Activated B cell treated with CpG ODN at 0.5 μM for 24 hours (primary cell): ENCODE data around the gene U2AF1L4. TPM values are rescaled to one million over a fixed set of nuclear protein-coding genes. Genes with fewer than 3 reads are reported as not detected.

Experiments
- ATAC-seq: fragments of 200-7000 bp; cut with Tn5 transposase; one replicate; pipeline ENCODE4 v1.10.0; 2021; ENCODE audit warnings: low read depth, mild to moderate bottlenecking, moderate library complexity
- CTCF ChIA-PET: fragments of 350-600 bp; sonication (Branson Sonifier 250); formaldehyde crosslinking; loops from one replicate; lab custom pipeline; 2021; ENCODE audit warnings: antibody characterized with exemption; lab: Charles Lee
- POLR2A ChIA-PET: fragments of 350-600 bp; sonication (Branson Sonifier 250); formaldehyde crosslinking; loops from one replicate; lab custom pipeline; 2021; ENCODE audit warnings: antibody characterized with exemption; lab: Charles Lee
- DNase-seq: peaks from one replicate; pipeline ENCODE4 v3.0.0; 2022
- H3K27ac Mint-ChIP-seq: one replicate; pipeline ENCODE4 v1.8.0; 2020; ENCODE audit warnings: mixed read lengths
- H3K27me3 Mint-ChIP-seq: one replicate; pipeline ENCODE4 v1.8.0; 2021; ENCODE audit warnings: mixed read lengths
- H3K36me3 Mint-ChIP-seq: one replicate; pipeline ENCODE4 v1.8.0; 2021; ENCODE audit warnings: low read depth, mixed read lengths
- H3K4me1 Mint-ChIP-seq: one replicate; pipeline ENCODE4 v1.8.0; 2021; ENCODE audit warnings: mixed read lengths
- H3K4me3 Mint-ChIP-seq: one replicate; pipeline ENCODE4 v1.8.0; 2020; ENCODE audit warnings: mild to moderate bottlenecking, mixed read lengths
- H3K9me3 Mint-ChIP-seq: one replicate; pipeline ENCODE4 v1.8.0; 2020; ENCODE audit warnings: mixed read lengths
- CTCF ChIP-seq: fragments of 200-600 bp; IDR thresholded peaks from one replicate; pipeline ENCODE4 v1.8.0; 2022; ENCODE audit warnings: antibody characterized with exemption, mild to moderate bottlenecking
- intact Hi-C: fragments of 100-400 bp; cut with micrococcal nuclease; formaldehyde crosslinking; loops from one replicate; pipeline ENCODE4 v1.15.1; 2024
- total RNA-seq: library from RNA; stranded (reverse); gene quantifications from 2 replicates; pipeline ENCODE4 v1.2.3, GENCODE V29; 2022

The U2AF1L4 gene
- total RNA-seq, 1 donor from 2014 or later: 46.1 TPM

GRCh38 chr19:35768082-35768421 lies 22.8 kb upstream of the U2AF1L4 start:
- H3K27me3 Mint-ChIP-seq: no peaks in the 10 kb centered on the region
- no peak for TF ChIP-seq CTCF
- peaks cover 35% of the 10 kb centered on the region for H3K36me3 Mint-ChIP-seq
- H3K27ac Mint-ChIP-seq: no peak overlapping the region
- ATAC-seq (no peak), DNase-seq (no peak)
- ChIA-PET CTCF (no interaction called here), POLR2A (no interaction called here)
- no peaks in the 10 kb centered on the region for H3K4me1 Mint-ChIP-seq
- intact Hi-C loops: no loop called here
- no peak overlapping the region for H3K4me3 Mint-ChIP-seq
- H3K9me3 Mint-ChIP-seq: no peaks in the 10 kb centered on the region

- no peaks in the 10 kb centered on the region for H3K27me3 Mint-ChIP-seq
- no peak for TF ChIP-seq CTCF
- H3K36me3 Mint-ChIP-seq: peaks cover 35% of the 10 kb centered on the region
- H3K27ac Mint-ChIP-seq: no peak overlapping the region
- H3K4me1 Mint-ChIP-seq: no peaks in the 10 kb centered on the region
- no peaks in the 10 kb centered on the region for H3K9me3 Mint-ChIP-seq
- no peak overlapping the region for H3K4me3 Mint-ChIP-seq
- POLR2A ChIA-PET: no interaction called here
- no peak for DNase-seq
- intact Hi-C loops: no loop called here
- ATAC-seq: no peak
- CTCF ChIA-PET: no interaction called here
Measured at GRCh38 chr19:35767288-35768081, 22.3 kb upstream of the U2AF1L4 start.

GRCh38 chr19:35766571-35767104 lies 21.4 kb upstream of the U2AF1L4 start:
- intact Hi-C loops: no loop called here
- ChIA-PET CTCF (no interaction called here), POLR2A (no interaction called here)
- no peaks in the 10 kb centered on the region for H3K4me1 Mint-ChIP-seq
- ATAC-seq: no peak
- H3K27me3 Mint-ChIP-seq: no peaks in the 10 kb centered on the region
- DNase-seq: no peak
- no peak overlapping the region for H3K4me3 Mint-ChIP-seq
- H3K9me3 Mint-ChIP-seq: no peaks in the 10 kb centered on the region
- peaks cover 41% of the 10 kb centered on the region for H3K36me3 Mint-ChIP-seq
- TF ChIP-seq CTCF: no peak
- H3K27ac Mint-ChIP-seq: no peak overlapping the region

- no peak for TF ChIP-seq CTCF
- ATAC-seq (no peak), DNase-seq (no peak)
- Mint-ChIP-seq H3K27ac (no peak overlapping the region), H3K4me3 (no peak overlapping the region), H3K4me1 (no peaks in the 10 kb centered on the region), H3K9me3 (no peaks in the 10 kb centered on the region), H3K36me3 (peaks cover 41% of the 10 kb centered on the region), H3K27me3 (no peaks in the 10 kb centered on the region)
- CTCF ChIA-PET: no interaction called here
- intact Hi-C loops: no loop called here
- POLR2A ChIA-PET: no interaction called here
Measured at GRCh38 chr19:35764432-35765315, 19.5 kb upstream of the U2AF1L4 start.

GRCh38 chr19:35760711-35761349 lies 15.6 kb upstream of the U2AF1L4 start:
- POLR2A ChIA-PET: no interaction called here
- ATAC-seq: no peak
- no peak for TF ChIP-seq CTCF
- no peak overlapping the region for H3K4me3 Mint-ChIP-seq
- intact Hi-C loops: no loop called here
- peaks cover 30% of the 10 kb centered on the region for H3K4me1 Mint-ChIP-seq
- H3K9me3 Mint-ChIP-seq: no peaks in the 10 kb centered on the region
- peaks cover 9% of the 10 kb centered on the region for H3K27me3 Mint-ChIP-seq
- H3K36me3 Mint-ChIP-seq: peaks cover 31% of the 10 kb centered on the region
- no peak for DNase-seq
- CTCF ChIA-PET: no interaction called here
- H3K27ac Mint-ChIP-seq: no peak overlapping the region
